K562 (cell line): ENCODE data around the gene MIEF1. TPM values are rescaled to one million over a fixed set of nuclear protein-coding genes. Genes with fewer than 3 reads are reported as not detected.
A peak's percentile ranks its signal among the peaks of the same experiment; 100 is the strongest.

Experiments used
- ATF7 ChIP-seq: fragments of 450-650 bp; IDR thresholded peaks from 2 replicates; pipeline ENCODE4 v1.7.1; 2014; ENCODE audit warnings: mild to moderate bottlenecking, moderate library complexity
- CBFA2T2 ChIP-seq: fragments of 450-650 bp; conservative IDR thresholded peaks from 2 replicates; pipeline ENCODE4 v1.6.1; 2017; ENCODE audit warnings: mild to moderate bottlenecking
- CCAR2 ChIP-seq: fragments of 200-400 bp; formaldehyde crosslinking; IDR thresholded peaks from 2 replicates; pipeline ENCODE4 v1.6.1; 2017; ENCODE audit warnings: mild to moderate bottlenecking, low read depth, low read length
- FOXM1 ChIP-seq, 2 experiments: fragments of 450-650 bp in 1 of 2; sonication (generic) in 1 of 2; formaldehyde crosslinking in 1 of 2; IDR thresholded peaks; 2 replicates each; pipeline versions ENCODE4 v1.6.1 to v1.9.0; 2017 to 2022; ENCODE audit warnings: low read depth in 2 of 2, mild to moderate bottlenecking in 2 of 2, missing genetic modification reagents in 1 of 2, moderate library complexity in 1 of 2
- JUND ChIP-seq, 2 experiments: IDR thresholded peaks; 2 replicates in 1 of 2; 3 replicates in 1 of 2; pipeline ENCODE4 v1.6.1; 2011; ENCODE audit warnings: borderline replicate concordance in 2 of 2, low read depth in 2 of 2, low read length in 2 of 2, improper control_type of control experiment in 1 of 2, missing biosample characterization in 1 of 2, missing genetic modification characterization in 1 of 2, missing genetic modification reagents in 1 of 2
- MXI1 ChIP-seq: IDR thresholded peaks from 2 replicates; pipeline ENCODE4 v1.6.1; 2011; ENCODE audit warnings: low read depth, mild to moderate bottlenecking, improper control_type of control experiment, low read length
- NRF1 ChIP-seq, 2 experiments: fragments of 450-650 bp; IDR thresholded peaks in 1 of 2; conservative IDR thresholded peaks in 1 of 2; 2 replicates each; pipeline ENCODE4 v1.6.1; 2014; ENCODE audit warnings: mild to moderate bottlenecking in 2 of 2
- RCOR1 ChIP-seq, 2 experiments: IDR thresholded peaks; 2 replicates each; pipeline ENCODE4 v1.6.1; 2012; ENCODE audit warnings: low read depth in 2 of 2, low read length in 2 of 2, borderline replicate concordance in 1 of 2, improper control_type of control experiment in 1 of 2
- SAFB2 ChIP-seq: fragments of 200-400 bp; formaldehyde crosslinking; IDR thresholded peaks from 2 replicates; pipeline ENCODE4 v1.6.1; 2018; ENCODE audit warnings: borderline replicate concordance, low read length, low read depth, moderate library complexity; ENCODE audit not compliant: severe bottlenecking
- TBP ChIP-seq: optimal IDR thresholded peaks from 2 replicates; pipeline ENCODE3; 2011; ENCODE audit warnings: low read depth, low read length, improper control_type of control experiment
- polyA plus RNA-seq, 8 experiments: library from polyadenylated mRNA; depleted of rRNA in 4 of 8; stranded (reverse) in 5 of 8; unstranded in 3 of 8; fragments of >200 nt; fragmentation: Nextera tagmentation in 2 of 8; fragmentation: Illumina TruSeq in 1 of 8; extraction: Ambion mirVana in 2 of 8; extraction: Trizol in 1 of 8; gene quantifications; 2 replicates each; pipeline versions ENCODE4 v1.2.1 to v1.2.3, GENCODE V29; 2011 to 2014; ENCODE audit warnings: inconsistent platforms in 1 of 8, missing spikeins in 1 of 8
- total RNA-seq, 7 experiments: library from RNA; depleted of rRNA in 6 of 7; stranded (reverse); fragments of >200 nt in 6 of 7; fragmentation: Illumina TruSeq in 2 of 7; extraction: Trizol in 2 of 7; gene quantifications; 2 replicates each; pipeline versions ENCODE4 v1.2.1 to v1.2.3, GENCODE V29; 2011 to 2021; ENCODE audit warnings: low replicate concordance in 1 of 7
- TF ChIP-seq, protein P1 (sequence below), 2 experiments: fragments of 450-650 bp; formaldehyde crosslinking in 1 of 2; IDR thresholded peaks; 2 replicates each; pipeline versions ENCODE4 v1.4.0 to v1.6.1; 2014 to 2020; ENCODE audit warnings: mild to moderate bottlenecking in 2 of 2, borderline replicate concordance in 1 of 2, low read depth in 1 of 2
- TF ChIP-seq, protein P2 (sequence below): fragments of 450-650 bp; IDR thresholded peaks from 2 replicates; pipeline ENCODE4 v1.6.1; 2017; ENCODE audit warnings: mild to moderate bottlenecking, moderate library complexity
- TF ChIP-seq, protein P3 (sequence below): sonication (generic); formaldehyde crosslinking; IDR thresholded peaks from 2 replicates; pipeline ENCODE4 v1.5.0; 2020; ENCODE audit warnings: missing genetic modification reagents

MIEF1 gene
- total and polyA plus RNA-seq, 9 of the 15 experiments (the other 6 are each of a cell fraction or from before 2014, with no cell fraction given) = 10.9 to 51.8 (median 25.5) TPM

DNA sequence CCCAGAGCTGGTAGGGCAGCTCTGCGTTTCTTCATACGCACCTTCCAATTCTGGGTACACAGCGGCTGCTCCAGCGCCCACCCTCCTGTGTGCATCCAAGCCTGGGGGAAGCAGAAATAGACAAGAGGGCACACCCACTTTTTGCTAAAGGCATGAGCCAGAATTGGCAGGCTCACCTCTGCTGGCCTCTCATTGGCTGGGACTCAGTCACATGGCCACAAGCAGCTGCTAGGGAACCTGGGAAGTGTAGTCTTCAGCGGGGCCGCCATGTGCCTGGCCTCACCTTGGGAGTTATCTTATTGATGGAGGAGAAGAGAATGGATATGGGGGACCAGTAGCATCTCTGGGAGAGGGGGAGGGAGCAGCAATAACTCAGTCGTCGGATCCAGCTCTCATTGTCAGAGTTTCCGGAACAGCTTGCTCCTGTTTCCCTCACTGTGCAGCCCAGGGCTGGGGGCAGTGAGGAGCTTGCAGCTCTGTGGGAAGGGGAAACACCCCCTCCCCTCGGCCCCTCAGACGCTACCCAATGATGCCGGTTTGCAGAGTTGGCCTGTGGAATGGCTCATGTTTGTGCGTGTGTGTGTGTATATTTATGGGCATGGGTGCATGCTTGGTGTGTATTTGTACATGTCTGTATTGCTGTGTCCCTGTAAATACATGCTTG, 11.8 kb upstream of the MIEF1 start (continued):
- TF ChIP-seq, protein P1, sequence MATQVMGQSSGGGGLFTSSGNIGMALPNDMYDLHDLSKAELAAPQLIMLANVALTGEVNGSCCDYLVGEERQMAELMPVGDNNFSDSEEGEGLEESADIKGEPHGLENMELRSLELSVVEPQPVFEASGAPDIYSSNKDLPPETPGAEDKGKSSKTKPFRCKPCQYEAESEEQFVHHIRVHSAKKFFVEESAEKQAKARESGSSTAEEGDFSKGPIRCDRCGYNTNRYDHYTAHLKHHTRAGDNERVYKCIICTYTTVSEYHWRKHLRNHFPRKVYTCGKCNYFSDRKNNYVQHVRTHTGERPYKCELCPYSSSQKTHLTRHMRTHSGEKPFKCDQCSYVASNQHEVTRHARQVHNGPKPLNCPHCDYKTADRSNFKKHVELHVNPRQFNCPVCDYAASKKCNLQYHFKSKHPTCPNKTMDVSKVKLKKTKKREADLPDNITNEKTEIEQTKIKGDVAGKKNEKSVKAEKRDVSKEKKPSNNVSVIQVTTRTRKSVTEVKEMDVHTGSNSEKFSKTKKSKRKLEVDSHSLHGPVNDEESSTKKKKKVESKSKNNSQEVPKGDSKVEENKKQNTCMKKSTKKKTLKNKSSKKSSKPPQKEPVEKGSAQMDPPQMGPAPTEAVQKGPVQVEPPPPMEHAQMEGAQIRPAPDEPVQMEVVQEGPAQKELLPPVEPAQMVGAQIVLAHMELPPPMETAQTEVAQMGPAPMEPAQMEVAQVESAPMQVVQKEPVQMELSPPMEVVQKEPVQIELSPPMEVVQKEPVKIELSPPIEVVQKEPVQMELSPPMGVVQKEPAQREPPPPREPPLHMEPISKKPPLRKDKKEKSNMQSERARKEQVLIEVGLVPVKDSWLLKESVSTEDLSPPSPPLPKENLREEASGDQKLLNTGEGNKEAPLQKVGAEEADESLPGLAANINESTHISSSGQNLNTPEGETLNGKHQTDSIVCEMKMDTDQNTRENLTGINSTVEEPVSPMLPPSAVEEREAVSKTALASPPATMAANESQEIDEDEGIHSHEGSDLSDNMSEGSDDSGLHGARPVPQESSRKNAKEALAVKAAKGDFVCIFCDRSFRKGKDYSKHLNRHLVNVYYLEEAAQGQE (IDR thresholded peaks at IDR 0.05; ENCODE audit: borderline replicate concordance) = peak; percentile 79
- TF ChIP-seq, protein P1 (CRISPR knock-in tag; IDR thresholded peaks at IDR 0.05; ENCODE audit: low read depth) = no peak
- peak; percentile 5; the same call in 1 of the 2 replicates for TF ChIP-seq JUND (IDR thresholded peaks at IDR 0.05; ENCODE audit: borderline replicate concordance, low read depth, low read length)
- no peak for TF ChIP-seq JUND (tag; IDR thresholded peaks at IDR 0.05; ENCODE audit: borderline replicate concordance, low read depth, low read length)
- no peak for TF ChIP-seq CCAR2
- TF ChIP-seq TBP = peak; percentile 44
- TF ChIP-seq NRF1 (conservative IDR thresholded peaks at IDR 0.05 in 1 of 2, IDR thresholded peaks at IDR 0.05 in 1 of 2) = 0 out of 4 replicates have a peak, but pooled peaks of 1 of the 2 experiments have one; percentile 32
- TF ChIP-seq MXI1 = peak; percentile 27; the same call in 1 of the 2 replicates
- TF ChIP-seq ATF7 = 0 out of 2 replicates have a peak, but pooled peaks have one; percentile 28
- TF ChIP-seq RCOR1 (IDR thresholded peaks at IDR 0.05; ENCODE audit: borderline replicate concordance in 1 of 2, low read depth in 2 of 2, low read length in 2 of 2) = 0 out of 4 replicates have a peak, but pooled peaks of 1 of the 2 experiments have one; percentile 4
- TF ChIP-seq, protein P2, sequence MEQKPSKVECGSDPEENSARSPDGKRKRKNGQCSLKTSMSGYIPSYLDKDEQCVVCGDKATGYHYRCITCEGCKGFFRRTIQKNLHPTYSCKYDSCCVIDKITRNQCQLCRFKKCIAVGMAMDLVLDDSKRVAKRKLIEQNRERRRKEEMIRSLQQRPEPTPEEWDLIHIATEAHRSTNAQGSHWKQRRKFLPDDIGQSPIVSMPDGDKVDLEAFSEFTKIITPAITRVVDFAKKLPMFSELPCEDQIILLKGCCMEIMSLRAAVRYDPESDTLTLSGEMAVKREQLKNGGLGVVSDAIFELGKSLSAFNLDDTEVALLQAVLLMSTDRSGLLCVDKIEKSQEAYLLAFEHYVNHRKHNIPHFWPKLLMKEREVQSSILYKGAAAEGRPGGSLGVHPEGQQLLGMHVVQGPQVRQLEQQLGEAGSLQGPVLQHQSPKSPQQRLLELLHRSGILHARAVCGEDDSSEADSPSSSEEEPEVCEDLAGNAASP = no peak
- no peak for TF ChIP-seq FOXM1 (IDR thresholded peaks at IDR 0.05; ENCODE audit: low read depth)
- no peak for TF ChIP-seq FOXM1 (CRISPR knock-in tag; IDR thresholded peaks at IDR 0.05; ENCODE audit: low read depth)
- TF ChIP-seq, protein P3, sequence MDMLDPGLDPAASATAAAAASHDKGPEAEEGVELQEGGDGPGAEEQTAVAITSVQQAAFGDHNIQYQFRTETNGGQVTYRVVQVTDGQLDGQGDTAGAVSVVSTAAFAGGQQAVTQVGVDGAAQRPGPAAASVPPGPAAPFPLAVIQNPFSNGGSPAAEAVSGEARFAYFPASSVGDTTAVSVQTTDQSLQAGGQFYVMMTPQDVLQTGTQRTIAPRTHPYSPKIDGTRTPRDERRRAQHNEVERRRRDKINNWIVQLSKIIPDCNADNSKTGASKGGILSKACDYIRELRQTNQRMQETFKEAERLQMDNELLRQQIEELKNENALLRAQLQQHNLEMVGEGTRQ (CRISPR knock-in tag) = peak; percentile 98
- TF ChIP-seq CBFA2T2 = peak; percentile 68
- TF ChIP-seq SAFB2 = no peak
